OCI-LY7 (cell line): ENCODE measurements around the gene CLTCL1. TPM values are rescaled to one million over a fixed set of nuclear protein-coding genes. Genes with fewer than 3 reads are reported as not detected.

Experiments
- BruUV-seq: library from RNA; stranded (reverse); fragments of 400-500 nt; replicated peaks from 2 replicates; lab custom pipeline; 2021; lab: Mats Ljungman, UMichigan
- CTCF ChIA-PET: fragments of 300-600 bp; sonication (Branson Sonifier 250); formaldehyde crosslinking; loops from one replicate; lab custom pipeline; 2022; ENCODE audit warnings: antibody characterized with exemption; ENCODE audit not compliant: unreplicated experiment; lab: Charles Lee
- POLR2A ChIA-PET: fragments of 300-600 bp; sonication (Branson Sonifier 250); formaldehyde crosslinking; loops from one replicate; lab custom pipeline; 2022; ENCODE audit warnings: antibody characterized with exemption; lab: Charles Lee
- DNase-seq: peaks from one replicate; pipeline ENCODE4 v3.0.0-alpha.2; 2015; ENCODE audit warnings: low spot score
- H2AFZ ChIP-seq: fragments of 200-600 bp; sonication (generic), shearing (Covaris generic); 2 replicates; pipeline ENCODE4 v1.6.1; 2014; ENCODE audit warnings: mild to moderate bottlenecking, antibody characterized with exemption, low read length, moderate library complexity
- H3K27ac ChIP-seq: fragments of 200-600 bp; sonication (generic); 2 replicates; pipeline ENCODE4 v1.5.1; 2014; ENCODE audit warnings: mixed run types, low read depth, mild to moderate bottlenecking, moderate library complexity, low read length, inconsistent platforms; ENCODE audit not compliant: poor library complexity, severe bottlenecking
- H3K36me3 ChIP-seq: fragments of 200-600 bp; sonication (generic); 2 replicates; pipeline ENCODE4 v1.6.1; 2014; ENCODE audit warnings: mild to moderate bottlenecking, antibody characterized with exemption, low read length, moderate library complexity, mixed read lengths; ENCODE audit not compliant: insufficient read depth
- H3K4me1 ChIP-seq: fragments of 200-600 bp; sonication (generic); 2 replicates; pipeline ENCODE4 v1.5.1; 2014; ENCODE audit warnings: mild to moderate bottlenecking, low read length; ENCODE audit not compliant: insufficient read depth, poor library complexity, severe bottlenecking
- H3K4me2 ChIP-seq: fragments of 200-600 bp; sonication (generic); 2 replicates; pipeline ENCODE4 v1.6.1; 2014; ENCODE audit warnings: mild to moderate bottlenecking, low read length
- H3K4me3 ChIP-seq: fragments of 200-600 bp; sonication (generic); 2 replicates; pipeline ENCODE4 v1.5.1; 2014; ENCODE audit warnings: mild to moderate bottlenecking, low read depth, low read length; ENCODE audit not compliant: poor library complexity, severe bottlenecking
- H3K79me2 ChIP-seq: fragments of 200-600 bp; sonication (generic); 2 replicates; pipeline ENCODE4 v1.6.1; 2016; ENCODE audit warnings: low read depth, mild to moderate bottlenecking, low read length, moderate library complexity, mixed read lengths; ENCODE audit not compliant: insufficient read depth
- H3K9me2 ChIP-seq: fragments of 200-600 bp; sonication (generic); 2 replicates; pipeline ENCODE4 v1.6.1; 2016; ENCODE audit warnings: mild to moderate bottlenecking, low read length, mixed read lengths; ENCODE audit not compliant: insufficient read depth
- H3K9me3 ChIP-seq: fragments of 200-600 bp; sonication (generic); 2 replicates; pipeline ENCODE4 v1.6.1; 2014; ENCODE audit warnings: mild to moderate bottlenecking, mixed run types, low read length, mixed read lengths
- H4K20me1 ChIP-seq: fragments of 200-600 bp; sonication (generic); 2 replicates; pipeline ENCODE4 v1.6.1; 2014; ENCODE audit warnings: mild to moderate bottlenecking, antibody characterized with exemption, low read length, moderate library complexity, mixed read lengths; ENCODE audit not compliant: insufficient read depth
- EZH2phosphoT487 ChIP-seq: fragments of 200-600 bp; sonication (generic); IDR thresholded peaks from 2 replicates; pipeline ENCODE4 v1.6.1; 2018; ENCODE audit warnings: low read depth, borderline replicate concordance, mild to moderate bottlenecking, mixed run types, antibody characterized with exemption, low read length, moderate library complexity, mixed read lengths
- intact Hi-C: fragments of 100-400 bp; cut with micrococcal nuclease; formaldehyde crosslinking; loops from one replicate; pipeline ENCODE4 v1.10.0; 2022; ENCODE audit not compliant: unreplicated experiment
- total RNA-seq, 2 experiments: library from RNA; depleted of rRNA in 1 of 2; stranded (reverse); fragments of >200 nt in 1 of 2; shearing (Covaris generic) in 1 of 2; gene quantifications; 2 replicates each; pipeline ENCODE4 v1.2.3, GENCODE V29; 2014 to 2022
- TF ChIP-seq, protein P1 (sequence below): fragments of 200-600 bp; sonication (generic); conservative IDR thresholded peaks from 2 replicates; pipeline ENCODE4 v1.5.1; 2014; ENCODE audit warnings: mild to moderate bottlenecking, antibody characterized with exemption, low read length, moderate library complexity, mixed read lengths

The CLTCL1 gene
- total RNA-seq, 2 experiments from 2014 or later = 0.44 to 0.99 TPM

DNA sequence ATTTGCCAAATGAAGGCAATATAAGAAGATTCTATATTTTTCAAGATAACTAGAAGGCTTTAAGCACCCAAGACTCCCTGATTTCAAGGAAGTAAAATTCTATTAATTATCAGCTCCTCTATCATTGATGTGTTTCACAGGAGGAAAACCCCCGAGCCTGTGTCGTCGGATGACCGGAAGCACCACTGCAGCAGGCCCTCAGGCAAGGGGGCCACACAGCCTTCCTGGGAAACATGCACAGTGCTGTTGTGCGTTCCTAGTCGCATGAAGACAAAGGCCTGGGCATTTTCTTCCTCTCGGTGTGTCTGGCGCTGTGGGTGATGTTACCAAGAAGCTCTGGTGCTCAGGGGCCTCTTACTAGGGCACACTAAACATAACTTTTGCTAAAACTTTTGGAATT is 16.4 kb downstream of the CLTCL1 start:
- no peaks in the 10 kb centered on the region for H3K4me1 ChIP-seq
- H3K27ac ChIP-seq = no peak overlapping the region
- POLR2A ChIA-PET = interaction anchor here (1.4 kb wide), 1 partner anchor 11 kb away, joined by 3 read pairs; no protein-coding TSS in a partner anchor
- no peaks in the 10 kb centered on the region for H3K9me3 ChIP-seq
- CTCF ChIA-PET = no interaction called here
- no peak overlapping the region for H3K4me3 ChIP-seq
- TF ChIP-seq, protein P1, sequence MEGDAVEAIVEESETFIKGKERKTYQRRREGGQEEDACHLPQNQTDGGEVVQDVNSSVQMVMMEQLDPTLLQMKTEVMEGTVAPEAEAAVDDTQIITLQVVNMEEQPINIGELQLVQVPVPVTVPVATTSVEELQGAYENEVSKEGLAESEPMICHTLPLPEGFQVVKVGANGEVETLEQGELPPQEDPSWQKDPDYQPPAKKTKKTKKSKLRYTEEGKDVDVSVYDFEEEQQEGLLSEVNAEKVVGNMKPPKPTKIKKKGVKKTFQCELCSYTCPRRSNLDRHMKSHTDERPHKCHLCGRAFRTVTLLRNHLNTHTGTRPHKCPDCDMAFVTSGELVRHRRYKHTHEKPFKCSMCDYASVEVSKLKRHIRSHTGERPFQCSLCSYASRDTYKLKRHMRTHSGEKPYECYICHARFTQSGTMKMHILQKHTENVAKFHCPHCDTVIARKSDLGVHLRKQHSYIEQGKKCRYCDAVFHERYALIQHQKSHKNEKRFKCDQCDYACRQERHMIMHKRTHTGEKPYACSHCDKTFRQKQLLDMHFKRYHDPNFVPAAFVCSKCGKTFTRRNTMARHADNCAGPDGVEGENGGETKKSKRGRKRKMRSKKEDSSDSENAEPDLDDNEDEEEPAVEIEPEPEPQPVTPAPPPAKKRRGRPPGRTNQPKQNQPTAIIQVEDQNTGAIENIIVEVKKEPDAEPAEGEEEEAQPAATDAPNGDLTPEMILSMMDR = no peak
- TF ChIP-seq EZH2phosphoT487 = no peak
- H3K9me2 ChIP-seq = no peaks in the 10 kb centered on the region
- no peaks in the 10 kb centered on the region for H3K36me3 ChIP-seq
- no peaks in the 10 kb centered on the region for H4K20me1 ChIP-seq
- no peak for DNase-seq
- H2AFZ ChIP-seq = no peak overlapping the region
- intact Hi-C loops = no loop called here
- BruUV-seq = no TSS peak
- H3K79me2 ChIP-seq = no peaks in the 10 kb centered on the region
- no peak overlapping the region for H3K4me2 ChIP-seq

GRCh38 chr22:19271856-19272535 is 19.5 kb downstream of the CLTCL1 start:
- CTCF ChIA-PET = no interaction called here
- no peak for TF ChIP-seq EZH2phosphoT487
- TF ChIP-seq, protein P1 = no peak
- H3K4me2 ChIP-seq = no peak overlapping the region
- H3K4me3 ChIP-seq = no peak overlapping the region
- no TSS peak for BruUV-seq
- 0 out of 2 replicates have a peak, but pooled peaks cover 4% of the 10 kb centered on the region for H3K9me3 ChIP-seq
- H3K4me1 ChIP-seq = no peaks in the 10 kb centered on the region
- intact Hi-C loops = no loop called here
- H3K79me2 ChIP-seq = no peaks in the 10 kb centered on the region
- POLR2A ChIA-PET = no interaction called here
- H3K27ac ChIP-seq = no peak overlapping the region
- no peaks in the 10 kb centered on the region for H3K9me2 ChIP-seq
- no peak for DNase-seq
- H2AFZ ChIP-seq = no peak overlapping the region
- H3K36me3 ChIP-seq = no peaks in the 10 kb centered on the region
- no peaks in the 10 kb centered on the region for H4K20me1 ChIP-seq

GRCh38 chr22:19271273-19271855 is 20.2 kb downstream of the CLTCL1 start:
- H3K9me3 ChIP-seq = peaks cover 9% of the 10 kb centered on the region; the same call in 1 of the 2 replicates
- CTCF ChIA-PET = no interaction called here
- TF ChIP-seq EZH2phosphoT487 = no peak
- TF ChIP-seq, protein P1 = no peak
- no peak overlapping the region for H2AFZ ChIP-seq
- intact Hi-C loops = no loop called here
- no peaks in the 10 kb centered on the region for H4K20me1 ChIP-seq
- no peak for DNase-seq
- no peaks in the 10 kb centered on the region for H3K4me1 ChIP-seq
- no peaks in the 10 kb centered on the region for H3K36me3 ChIP-seq
- POLR2A ChIA-PET = no interaction called here
- no TSS peak for BruUV-seq
- H3K4me3 ChIP-seq = no peak overlapping the region
- no peaks in the 10 kb centered on the region for H3K79me2 ChIP-seq
- H3K27ac ChIP-seq = no peak overlapping the region
- H3K4me2 ChIP-seq = no peak overlapping the region
- no peaks in the 10 kb centered on the region for H3K9me2 ChIP-seq
